Measurements from ENCODE around the gene OLFM3.

- TF ChIP-seq CTCF (IDR thresholded peaks at IDR 0.05) (no peak), POLR2A (IDR thresholded peaks at IDR 0.05) (no peak)
Measured at GRCh38 chr1:101957771-101958170, 39.0 kb downstream of the OLFM3 start.

Measured in uterus (tissue), 2 donors.